OCI-LY1 (cell line): ENCODE data around the gene SYP.

Source experiments
- H2AFZ ChIP-seq: fragments of 200-600 bp; sonication (generic), shearing (Covaris generic); 2 replicates; pipeline ENCODE4 v1.6.0; 2014; ENCODE audit warnings: antibody characterized with exemption, mild to moderate bottlenecking, low read length
- H3F3A ChIP-seq: fragments of 200-600 bp; sonication (generic), shearing (Covaris generic); 2 replicates; pipeline ENCODE4 v1.6.0; 2014; ENCODE audit warnings: mild to moderate bottlenecking, antibody characterized with exemption, low read length, moderate library complexity; ENCODE audit not compliant: insufficient read depth
- H3K27ac ChIP-seq: fragments of 200-600 bp; sonication (generic); 2 replicates; pipeline ENCODE4 v1.5.1; 2014; ENCODE audit warnings: low read length, mixed run types, mild to moderate bottlenecking, low read depth; ENCODE audit not compliant: poor library complexity, severe bottlenecking
- H3K27me3 ChIP-seq: fragments of 200-600 bp; sonication (generic); 2 replicates; pipeline ENCODE4 v1.6.0; 2014; ENCODE audit warnings: antibody characterized with exemption, mild to moderate bottlenecking, low read length, moderate library complexity; ENCODE audit not compliant: insufficient read depth
- H3K36me3 ChIP-seq: fragments of 200-600 bp; sonication (generic); 2 replicates; pipeline ENCODE4 v1.6.1; 2014; ENCODE audit warnings: mild to moderate bottlenecking, antibody characterized with exemption, low read length, moderate library complexity, mixed read lengths; ENCODE audit not compliant: insufficient read depth
- H3K4me1 ChIP-seq: fragments of 200-600 bp; sonication (generic); 2 replicates; pipeline ENCODE4 v1.5.1; 2014; ENCODE audit warnings: mild to moderate bottlenecking, low read length, moderate library complexity; ENCODE audit not compliant: insufficient read depth, severe bottlenecking
- H3K4me2 ChIP-seq: fragments of 200-600 bp; sonication (generic), shearing (Covaris generic); 2 replicates; pipeline ENCODE4 v1.6.1; 2014; ENCODE audit warnings: low read length
- H3K4me3 ChIP-seq: fragments of 200-600 bp; sonication (generic); 2 replicates; pipeline ENCODE4 v1.5.1; 2014; ENCODE audit warnings: low read length, low read depth, mild to moderate bottlenecking, mixed read lengths; ENCODE audit not compliant: poor library complexity, severe bottlenecking
- H3K79me2 ChIP-seq: fragments of 200-600 bp; shearing (Covaris generic); 2 replicates; pipeline ENCODE4 v1.6.1; 2016; ENCODE audit warnings: mixed run types, low read length, mixed read lengths; ENCODE audit not compliant: insufficient read depth
- H3K9ac ChIP-seq: fragments of 200-600 bp; sonication (generic), shearing (Covaris generic); 2 replicates; pipeline ENCODE4 v1.6.1; 2014; ENCODE audit warnings: mild to moderate bottlenecking, low read length, mixed read lengths
- H3K9me2 ChIP-seq: fragments of 200-600 bp; sonication (generic), shearing (Covaris generic); 2 replicates; pipeline ENCODE4 v1.6.1; 2014; ENCODE audit warnings: low read depth, mild to moderate bottlenecking, low read length, mixed read lengths
- H3K9me3 ChIP-seq: fragments of 200-600 bp; shearing (Covaris generic); 2 replicates; pipeline ENCODE4 v1.6.1; 2014; ENCODE audit warnings: low read length, mixed read lengths
- H4K20me1 ChIP-seq: fragments of 200-600 bp; sonication (generic), shearing (Covaris generic); 2 replicates; pipeline ENCODE4 v1.6.0; 2016; ENCODE audit warnings: mild to moderate bottlenecking, low read length; ENCODE audit not compliant: insufficient read depth
- CTCF ChIP-seq: fragments of 200-600 bp; sonication (generic), shearing (Covaris generic); IDR thresholded peaks from 2 replicates; pipeline ENCODE4 v1.5.1; 2017; ENCODE audit warnings: mild to moderate bottlenecking, antibody characterized with exemption, low read length, moderate library complexity, mixed read lengths
- EZH2 ChIP-seq: fragments of 200-600 bp; sonication (generic), shearing (Covaris generic); IDR thresholded peaks from 2 replicates; pipeline ENCODE4 v1.8.0; 2017; ENCODE audit warnings: borderline replicate concordance, mixed run types, mild to moderate bottlenecking, antibody characterized with exemption, low read length, moderate library complexity, mixed read lengths

Gene SYP

GRCh38 chrX:49190821-49191573 lies 9.0 kb downstream of the SYP start:
- Histone ChIP-seq H3K9me2 (no peaks in the 10 kb centered on the region), H3K4me3 (peak overlapping the region; percentile 78), H3K4me2 (peak overlapping the region; percentile 74), H3K27ac (peak overlapping the region; percentile 46), H2AFZ (no peak overlapping the region), H4K20me1 (no peaks in the 10 kb centered on the region), H3K79me2 (no peaks in the 10 kb centered on the region), H3K9ac (peak overlapping the region; percentile 73), H3K36me3 (no peaks in the 10 kb centered on the region), H3F3A (no peaks in the 10 kb centered on the region), H3K27me3 (no peaks in the 10 kb centered on the region), H3K4me1 (peaks cover 20% of the 10 kb centered on the region), H3K9me3 (no peaks in the 10 kb centered on the region)
- no peak for TF ChIP-seq EZH2
- TF ChIP-seq CTCF: no peak

- Histone ChIP-seq H3K27ac (peak overlapping the region; percentile 62), H3K36me3 (no peaks in the 10 kb centered on the region), H3K9ac (no peak overlapping the region), H3K4me3 (no peak overlapping the region), H4K20me1 (no peaks in the 10 kb centered on the region), H3K4me1 (peaks cover 28% of the 10 kb centered on the region), H3K79me2 (no peaks in the 10 kb centered on the region), H3F3A (no peaks in the 10 kb centered on the region), H2AFZ (no peak overlapping the region), H3K4me2 (0 out of 2 replicates have a peak overlapping the region, but pooled peaks have one; percentile 23), H3K27me3 (no peaks in the 10 kb centered on the region), H3K9me3 (no peaks in the 10 kb centered on the region), H3K9me2 (no peaks in the 10 kb centered on the region)
- TF ChIP-seq CTCF (no peak), EZH2 (no peak)
Observed at GRCh38 chrX:49189606-49190005, 10.4 kb downstream of the SYP start.

GRCh38 chrX:49188468-49189076 lies 11.4 kb downstream of the SYP start:
- no peak overlapping the region for H3K4me3 ChIP-seq
- H3K79me2 ChIP-seq: no peaks in the 10 kb centered on the region
- H4K20me1 ChIP-seq: no peaks in the 10 kb centered on the region
- H3K4me2 ChIP-seq: no peak overlapping the region
- H2AFZ ChIP-seq: no peak overlapping the region
- H3K9me3 ChIP-seq: no peaks in the 10 kb centered on the region
- TF ChIP-seq CTCF (no peak), EZH2 (no peak)
- peaks cover 29% of the 10 kb centered on the region for H3K4me1 ChIP-seq
- no peak overlapping the region for H3K9ac ChIP-seq
- no peak overlapping the region for H3K27ac ChIP-seq
- H3F3A ChIP-seq: no peaks in the 10 kb centered on the region
- H3K9me2 ChIP-seq: no peaks in the 10 kb centered on the region
- no peaks in the 10 kb centered on the region for H3K27me3 ChIP-seq
- H3K36me3 ChIP-seq: peaks cover 5% of the 10 kb centered on the region; the same call in 1 of the 2 replicates
